ENCODE data around the gene PLXNB3.
"Not testable (repeated sequence)": the region's sequence is repeated elsewhere in the genome, so short reads cannot be mapped to it uniquely, and the experiment has no call there.

The PLXNB3 gene

DNA sequence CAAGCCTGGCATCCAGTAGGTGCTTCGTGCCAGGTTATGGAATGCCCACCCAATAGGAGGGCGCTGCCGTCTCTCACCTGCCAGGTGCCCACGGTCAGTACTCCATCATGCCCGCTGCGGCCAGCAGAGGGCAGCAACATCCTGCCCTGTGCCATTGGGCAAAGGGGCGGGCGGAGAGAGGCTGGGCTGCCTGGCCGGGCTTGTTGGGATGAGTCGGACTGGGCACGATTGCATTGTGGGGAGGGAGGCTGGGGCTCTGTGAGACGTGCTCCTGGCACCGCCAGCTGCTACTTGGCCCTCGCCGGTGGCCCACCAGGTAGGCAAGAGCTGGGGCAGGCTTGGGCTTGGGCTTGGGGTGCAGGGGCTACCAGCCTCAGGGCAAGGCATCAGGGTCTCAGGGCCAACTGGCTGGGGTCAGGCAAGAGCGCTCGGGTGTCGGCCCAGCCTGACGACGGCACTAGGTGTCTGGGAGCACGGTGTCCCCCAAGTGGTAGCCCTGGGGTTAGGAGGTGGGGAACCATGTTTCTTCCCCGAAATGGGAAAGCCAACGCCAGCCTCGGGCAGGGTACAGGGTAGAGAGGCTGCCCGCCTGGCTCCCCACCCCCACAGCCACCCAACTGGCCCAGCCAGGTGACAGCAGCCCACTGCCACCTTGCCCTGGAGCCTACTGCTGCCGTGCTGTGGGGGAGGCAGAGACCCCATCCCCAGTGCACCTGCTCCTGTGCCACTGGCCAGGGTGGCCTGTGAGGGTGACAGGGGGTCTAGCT is at the start of gene PLXNB3:
Gene PLXNB3 (plus strand): TSS at position 261 of the 767 bp plus-strand sequence. CDS start 1,287 bp downstream, outside the sequence.
- DNase-seq = peak; percentile 72

DNA sequence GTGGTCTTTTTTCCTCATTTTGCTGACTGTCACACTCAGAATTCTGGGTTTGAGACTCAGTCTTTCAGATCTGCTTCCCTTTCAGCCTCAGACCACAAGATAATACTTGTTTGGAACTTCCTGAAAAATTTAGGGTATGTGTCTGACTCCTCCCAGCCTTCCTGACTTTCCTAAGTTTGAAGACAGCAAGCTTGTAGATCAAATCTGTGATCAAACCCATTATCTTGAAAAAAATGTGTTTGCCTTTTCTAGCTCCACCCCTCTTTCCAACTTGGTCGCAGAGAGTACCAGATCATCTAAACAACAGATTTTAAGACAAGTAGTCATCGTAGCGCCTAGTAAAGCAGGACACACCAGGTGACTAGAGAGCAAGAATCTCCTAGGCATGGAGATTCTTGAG is 49.8 kb upstream of the PLXNB3 start:
- DNase-seq = no peak

DNA sequence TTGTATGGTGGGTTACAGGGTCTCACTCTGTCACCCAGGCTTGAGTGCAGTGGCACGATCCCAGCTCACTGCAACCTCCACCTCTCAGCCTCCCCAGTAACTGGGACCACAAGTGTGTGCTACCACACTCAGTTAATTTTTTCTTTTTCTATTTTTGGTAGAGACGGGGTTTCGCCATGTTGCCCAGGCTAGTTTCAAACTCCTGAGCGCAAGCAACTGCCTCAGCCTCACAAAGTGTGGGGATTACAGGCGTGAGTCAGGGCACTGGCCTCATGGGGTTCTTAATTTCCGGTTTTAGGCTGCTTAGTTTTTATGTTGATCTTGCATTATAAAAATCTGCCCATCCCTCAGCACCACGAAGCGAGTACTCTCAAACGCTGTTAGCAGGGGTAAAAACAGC is 46.6 kb upstream of the PLXNB3 start:
- DNase-seq = no peak

DNA sequence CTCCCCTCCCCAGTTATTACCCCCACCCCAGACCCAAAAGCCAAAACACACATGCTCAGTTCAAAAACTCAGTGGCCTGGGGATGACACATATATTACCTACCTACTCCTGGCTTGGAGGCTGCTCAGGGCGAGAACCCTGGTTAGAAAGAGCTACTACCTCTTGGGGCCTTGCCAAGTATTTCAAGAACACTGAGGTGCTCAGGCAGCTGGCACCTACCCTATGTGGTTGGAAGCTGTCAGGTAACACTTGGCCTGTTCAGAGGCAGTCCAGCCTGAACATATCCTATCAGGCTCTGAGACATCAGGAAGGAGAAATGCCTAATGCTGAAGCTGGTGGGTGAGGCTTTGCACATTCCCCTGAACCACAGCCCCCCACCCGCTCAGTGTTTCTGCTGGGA is 44.8 kb upstream of the PLXNB3 start:
- no peak for DNase-seq

DNA sequence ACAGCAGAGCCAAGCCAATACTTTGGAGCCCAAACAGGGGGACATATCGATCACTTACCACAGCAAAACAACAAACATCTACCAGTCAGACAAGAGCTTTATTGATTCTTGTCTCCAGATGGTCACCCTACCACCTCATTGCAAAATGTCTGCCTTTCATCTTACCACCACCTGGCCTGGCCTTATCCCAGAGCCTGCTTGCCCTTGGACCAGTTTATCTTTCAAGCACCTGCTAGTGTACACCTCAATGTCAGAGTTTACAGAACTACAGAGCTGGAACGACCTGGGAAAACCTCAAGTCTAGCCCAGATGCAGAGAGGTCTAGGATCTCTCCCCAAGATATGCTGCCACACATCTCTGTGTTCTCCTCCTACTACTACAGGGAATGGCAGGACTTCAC is 44.3 kb upstream of the PLXNB3 start:
- DNase-seq = no peak

DNA sequence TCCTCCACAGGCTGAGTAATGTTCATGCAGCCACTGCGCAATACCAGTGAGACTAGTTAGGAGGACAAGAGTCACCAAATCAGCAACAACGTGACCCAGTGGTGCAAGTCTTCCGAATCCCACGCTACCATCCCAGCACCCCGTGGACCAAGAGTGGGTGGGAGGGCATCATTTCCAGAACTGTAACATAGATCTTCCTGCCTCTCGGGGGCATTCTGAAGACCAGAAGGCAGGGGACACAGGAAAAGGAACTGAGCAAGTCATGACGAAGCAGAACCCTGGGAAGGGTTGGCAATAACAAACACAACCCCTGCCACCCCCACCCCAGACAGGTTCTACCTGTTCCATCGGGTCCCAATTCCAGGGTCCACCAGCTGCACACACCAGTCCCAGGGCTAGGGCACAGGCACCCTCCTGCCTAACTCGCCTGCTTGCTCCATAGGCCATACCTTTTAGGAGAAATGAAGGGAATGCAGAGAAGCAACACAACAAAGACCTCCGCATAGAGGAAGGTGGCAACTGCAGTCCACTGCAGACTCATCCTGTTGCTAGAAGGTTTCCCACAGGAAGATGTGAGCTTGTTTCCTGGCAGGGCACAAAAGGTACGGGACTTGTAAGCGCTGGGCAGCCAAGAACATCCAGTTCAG is 41.2 kb upstream of the PLXNB3 start:
- no peak for DNase-seq

DNA sequence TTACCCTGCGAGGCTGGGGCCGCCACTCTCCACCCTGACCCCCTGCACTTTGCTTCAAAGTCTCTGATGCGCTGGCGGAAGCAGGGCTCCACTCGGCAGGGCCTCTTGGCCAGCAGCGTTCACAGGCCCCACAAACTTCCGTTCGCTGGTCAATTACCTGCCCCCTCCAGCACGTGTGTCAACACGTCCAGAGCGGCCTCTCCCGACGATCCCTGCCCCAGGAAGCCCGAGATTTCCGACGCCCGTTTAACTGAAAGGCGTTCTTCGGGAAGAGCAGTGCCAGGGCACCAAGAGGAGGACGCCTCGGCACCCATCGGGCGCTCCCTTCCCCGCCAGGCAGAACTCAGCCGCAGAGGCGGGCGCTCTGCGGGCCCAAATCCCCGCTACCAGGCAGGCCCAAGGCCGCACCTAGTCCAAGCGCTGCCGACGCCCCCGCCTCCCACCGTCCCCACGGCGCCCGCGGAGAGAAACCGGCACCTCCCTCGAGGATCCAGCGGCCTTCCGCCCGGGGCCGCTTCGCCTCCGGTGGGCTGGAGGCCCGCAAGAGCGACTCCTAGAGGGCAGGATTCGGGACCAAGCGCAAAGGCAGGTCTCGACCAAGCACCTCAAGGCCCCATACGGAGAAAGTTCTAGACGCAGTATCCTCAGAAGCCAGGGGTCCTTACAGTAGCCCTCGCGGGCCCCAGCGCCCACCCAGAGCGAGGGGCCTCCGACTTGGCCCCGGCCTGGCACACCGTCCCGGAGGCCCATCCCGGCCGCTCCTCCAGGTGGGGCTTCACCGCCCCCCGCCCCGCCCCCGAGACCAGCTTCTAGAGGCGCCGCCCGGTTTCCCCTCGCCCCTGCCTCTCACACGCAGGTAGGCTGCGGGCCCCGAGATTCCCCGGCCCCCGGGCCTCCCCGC is 40.4 kb upstream of the PLXNB3 start:
- DNase-seq = no peak

DNA sequence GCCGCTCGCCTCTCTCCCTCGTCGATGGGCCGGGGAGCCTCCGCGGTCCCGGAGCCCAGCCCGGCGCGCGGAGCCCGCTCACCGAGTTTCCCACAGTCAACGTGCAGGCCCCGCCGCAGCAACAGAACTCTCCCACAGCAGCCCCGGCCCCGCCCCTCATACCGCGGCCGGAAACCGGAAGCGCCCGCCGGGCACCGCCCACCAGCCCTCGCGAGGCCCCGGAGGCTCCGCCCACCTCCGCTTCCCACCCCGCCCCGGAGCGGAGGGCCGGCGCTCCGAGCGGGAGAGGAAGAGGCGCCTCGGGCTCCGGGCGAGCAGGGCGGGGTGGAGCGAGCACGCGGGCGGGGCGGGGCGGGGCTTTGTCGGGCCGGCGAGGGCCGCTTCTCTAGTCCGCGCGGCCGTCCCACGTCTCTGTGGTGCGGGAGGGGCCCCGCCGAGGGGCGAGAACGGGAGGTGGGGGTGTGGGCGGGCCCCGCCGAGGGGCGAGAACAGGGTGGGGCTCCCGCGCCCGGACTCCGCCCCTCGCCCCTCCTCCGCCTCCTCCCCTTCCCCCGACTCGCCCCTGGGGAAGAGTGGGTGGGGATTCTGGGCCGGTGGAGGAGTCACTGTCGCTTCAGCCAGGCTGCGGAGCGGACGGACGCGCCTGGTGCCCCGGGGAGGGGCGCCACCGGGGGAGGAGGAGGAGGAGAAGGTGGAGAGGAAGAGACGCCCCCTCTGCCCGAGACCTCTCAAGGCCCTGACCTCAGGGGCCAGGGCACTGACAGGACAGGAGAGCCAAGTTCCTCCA is 39.6 kb upstream of the PLXNB3 start, which contains the start of the genes ABCD1 and BCAP31:
Gene ABCD1 (plus strand): TSS at position 605 of the 787 bp plus-strand sequence. CDS start 411 bp downstream, outside the sequence.
Gene BCAP31 (minus strand): TSS at position 136 of the 787 bp plus-strand sequence. CDS start 1,143 bp downstream, outside the sequence.
- DNase-seq = peak; percentile 88

DNA sequence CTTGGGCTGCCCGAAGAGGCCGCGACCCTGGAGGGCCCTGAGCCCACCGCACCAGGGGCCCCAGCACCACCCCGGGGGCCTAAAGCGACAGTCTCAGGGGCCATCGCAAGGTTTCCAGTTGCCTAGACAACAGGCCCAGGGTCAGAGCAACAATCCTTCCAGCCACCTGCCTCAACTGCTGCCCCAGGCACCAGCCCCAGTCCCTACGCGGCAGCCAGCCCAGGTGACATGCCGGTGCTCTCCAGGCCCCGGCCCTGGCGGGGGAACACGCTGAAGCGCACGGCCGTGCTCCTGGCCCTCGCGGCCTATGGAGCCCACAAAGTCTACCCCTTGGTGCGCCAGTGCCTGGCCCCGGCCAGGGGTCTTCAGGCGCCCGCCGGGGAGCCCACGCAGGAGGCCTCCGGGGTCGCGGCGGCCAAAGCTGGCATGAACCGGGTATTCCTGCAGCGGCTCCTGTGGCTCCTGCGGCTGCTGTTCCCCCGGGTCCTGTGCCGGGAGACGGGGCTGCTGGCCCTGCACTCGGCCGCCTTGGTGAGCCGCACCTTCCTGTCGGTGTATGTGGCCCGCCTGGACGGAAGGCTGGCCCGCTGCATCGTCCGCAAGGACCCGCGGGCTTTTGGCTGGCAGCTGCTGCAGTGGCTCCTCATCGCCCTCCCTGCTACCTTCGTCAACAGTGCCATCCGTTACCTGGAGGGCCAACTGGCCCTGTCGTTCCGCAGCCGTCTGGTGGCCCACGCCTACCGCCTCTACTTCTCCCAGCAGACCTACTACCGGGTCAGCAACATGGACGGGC is 38.8 kb upstream of the PLXNB3 start:
- no peak for DNase-seq

DNA sequence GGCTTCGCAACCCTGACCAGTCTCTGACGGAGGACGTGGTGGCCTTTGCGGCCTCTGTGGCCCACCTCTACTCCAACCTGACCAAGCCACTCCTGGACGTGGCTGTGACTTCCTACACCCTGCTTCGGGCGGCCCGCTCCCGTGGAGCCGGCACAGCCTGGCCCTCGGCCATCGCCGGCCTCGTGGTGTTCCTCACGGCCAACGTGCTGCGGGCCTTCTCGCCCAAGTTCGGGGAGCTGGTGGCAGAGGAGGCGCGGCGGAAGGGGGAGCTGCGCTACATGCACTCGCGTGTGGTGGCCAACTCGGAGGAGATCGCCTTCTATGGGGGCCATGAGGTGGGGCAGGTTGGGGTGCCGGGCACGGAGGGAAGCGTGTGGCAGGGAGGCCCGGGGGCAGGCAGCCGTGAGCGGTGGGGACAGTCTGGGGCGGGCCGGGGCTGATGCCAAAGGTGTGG is 38.2 kb upstream of the PLXNB3 start:
- no peak for DNase-seq

DNA sequence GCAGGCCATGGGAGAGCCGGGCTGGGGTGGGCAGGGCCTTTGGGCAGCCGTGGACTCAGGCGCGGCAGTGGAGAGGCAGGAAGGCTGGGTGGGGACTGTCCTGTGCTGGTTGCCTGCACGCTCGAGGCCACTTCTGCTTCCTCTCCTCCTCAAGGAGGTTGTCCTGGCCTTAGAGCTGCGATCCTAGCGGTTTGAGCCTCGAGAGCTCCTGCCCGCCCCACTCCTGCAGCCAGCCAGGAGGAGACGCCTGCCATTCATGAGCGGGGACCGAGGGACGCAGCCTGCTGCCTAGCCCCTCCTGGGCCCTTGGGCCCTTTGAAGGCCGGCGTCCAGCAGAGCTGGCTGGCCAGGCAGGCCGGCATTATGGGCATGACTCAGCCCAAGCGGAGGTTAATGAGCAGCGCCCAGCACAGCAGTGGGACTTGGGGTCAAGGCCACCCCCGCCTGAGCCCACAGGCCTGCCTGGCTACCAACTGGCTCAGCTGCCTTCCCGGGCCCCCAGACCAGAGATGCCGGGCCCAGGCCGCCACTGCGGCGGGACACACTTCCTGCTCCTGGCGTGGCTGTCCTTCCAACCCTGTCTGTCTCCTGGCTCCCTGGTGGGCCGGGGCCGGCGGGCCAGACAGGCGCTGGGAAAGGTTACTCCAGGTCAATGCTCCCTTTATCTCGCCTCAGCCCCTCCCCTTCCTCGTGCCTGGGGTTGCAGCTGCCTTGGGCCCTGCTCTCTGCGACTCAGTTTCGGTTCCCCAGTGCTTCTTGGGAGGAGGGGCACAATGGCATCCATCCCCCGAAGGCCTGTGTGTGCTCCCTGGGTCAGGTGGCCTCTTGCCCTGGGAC is 37.5 kb upstream of the PLXNB3 start:
- DNase-seq = no peak

DNA sequence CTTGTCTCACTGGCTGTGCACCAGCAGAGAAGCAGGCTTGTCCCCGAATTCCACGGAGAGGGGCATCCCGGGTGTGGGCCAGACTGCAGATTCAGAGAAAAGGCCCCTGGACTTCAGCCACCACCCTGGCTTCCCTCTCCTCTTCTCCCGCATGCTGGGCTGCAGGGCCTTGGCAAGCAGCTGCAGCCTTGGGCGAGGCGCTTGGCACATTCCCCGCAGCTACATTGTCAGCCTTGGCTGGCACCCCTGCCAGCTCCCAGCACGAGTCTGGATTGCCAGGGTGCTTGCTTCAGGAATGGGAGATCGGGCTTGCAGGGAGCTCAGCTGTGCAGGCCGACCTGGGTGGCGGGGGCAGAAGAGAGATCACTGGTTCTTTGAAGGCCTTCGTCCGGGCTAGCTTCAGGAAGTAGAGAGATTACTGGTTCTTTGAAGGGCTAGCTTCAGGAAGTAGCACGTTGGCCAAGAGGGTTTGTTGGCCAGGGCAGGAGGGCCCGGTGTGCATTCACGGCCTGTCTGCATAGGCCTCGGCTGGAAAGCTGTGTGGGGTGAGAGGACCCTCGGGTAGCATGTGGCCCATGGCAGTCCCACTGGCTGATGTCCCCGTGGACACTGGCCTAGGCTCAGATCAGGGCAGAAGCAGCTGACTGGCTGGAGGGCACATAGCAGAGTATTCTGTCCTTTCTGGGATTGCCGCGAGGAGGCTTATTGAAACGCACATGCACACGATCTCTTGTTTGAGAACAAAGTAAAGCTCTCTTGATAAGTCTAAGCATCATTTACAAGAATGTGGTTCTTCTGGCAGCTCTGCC is 36.7 kb upstream of the PLXNB3 start:
- DNase-seq = no peak

DNA sequence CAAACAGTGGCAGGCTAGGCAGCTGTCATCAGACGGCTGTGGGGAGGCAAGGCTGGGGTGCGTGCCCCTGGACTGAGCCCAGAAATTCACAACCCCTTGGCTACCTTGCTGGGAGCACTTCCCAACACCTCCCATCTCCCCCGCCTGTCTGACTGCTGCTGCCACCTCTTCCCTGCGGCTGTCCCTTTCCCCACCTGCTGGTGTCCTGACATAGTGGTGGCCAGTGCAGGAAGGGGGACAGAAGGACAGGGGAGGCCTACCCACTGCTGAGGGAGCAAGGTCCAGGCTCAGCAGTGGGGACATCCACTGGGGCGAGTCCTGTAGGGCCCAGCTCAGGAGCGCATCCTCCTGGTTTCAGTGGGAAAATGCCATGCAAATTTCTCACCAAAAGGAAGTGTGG is 36.0 kb upstream of the PLXNB3 start:
- no peak for DNase-seq

DNA sequence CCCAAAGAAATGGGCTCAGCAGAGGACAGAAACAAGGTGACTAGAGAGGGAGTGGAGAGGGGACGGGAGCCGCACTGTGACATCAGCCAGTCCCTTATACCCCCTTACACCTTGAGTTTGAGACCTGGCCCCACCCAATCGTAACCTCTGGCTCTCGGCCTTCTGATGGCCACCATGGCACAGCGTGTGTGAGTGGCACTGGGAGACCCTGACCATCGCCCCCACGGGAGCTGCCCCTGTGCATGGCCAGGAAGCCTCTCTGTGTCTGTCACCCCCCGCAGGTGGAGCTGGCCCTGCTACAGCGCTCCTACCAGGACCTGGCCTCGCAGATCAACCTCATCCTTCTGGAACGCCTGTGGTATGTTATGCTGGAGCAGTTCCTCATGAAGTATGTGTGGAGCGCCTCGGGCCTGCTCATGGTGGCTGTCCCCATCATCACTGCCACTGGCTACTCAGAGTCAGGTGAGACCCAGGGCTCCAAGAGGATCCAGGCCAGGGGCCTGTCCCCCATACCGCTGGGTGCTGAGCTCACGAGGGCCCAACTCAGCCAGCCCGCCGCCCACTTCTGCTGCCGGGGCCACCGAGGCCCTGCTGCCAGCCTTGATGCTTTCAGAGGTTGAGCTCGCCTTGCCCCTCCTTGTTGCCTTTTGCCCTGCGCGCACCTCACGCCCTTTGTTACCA is 35.0 kb upstream of the PLXNB3 start:
- no peak for DNase-seq

DNA sequence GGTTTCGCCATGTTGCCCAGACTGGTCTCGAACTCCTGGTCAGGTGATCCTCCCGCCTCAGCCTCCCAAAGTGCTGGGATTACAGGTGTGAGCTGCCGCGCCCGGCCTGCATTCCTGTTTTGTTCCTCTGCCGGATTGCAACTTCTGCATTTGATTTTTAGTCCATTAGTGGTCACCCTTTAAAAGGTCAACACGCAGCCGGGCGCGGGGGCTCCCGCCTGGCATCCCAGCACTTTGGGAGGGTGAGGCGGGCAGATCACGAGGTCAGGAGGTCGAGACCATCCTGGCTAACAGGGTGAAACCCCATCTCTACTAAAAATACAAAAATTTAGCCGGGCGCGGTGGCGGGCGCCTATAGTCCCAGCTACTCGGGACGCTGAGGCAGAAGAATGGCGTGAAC is 33.9 kb upstream of the PLXNB3 start:
- DNase-seq = not testable (repeated sequence)

DNA sequence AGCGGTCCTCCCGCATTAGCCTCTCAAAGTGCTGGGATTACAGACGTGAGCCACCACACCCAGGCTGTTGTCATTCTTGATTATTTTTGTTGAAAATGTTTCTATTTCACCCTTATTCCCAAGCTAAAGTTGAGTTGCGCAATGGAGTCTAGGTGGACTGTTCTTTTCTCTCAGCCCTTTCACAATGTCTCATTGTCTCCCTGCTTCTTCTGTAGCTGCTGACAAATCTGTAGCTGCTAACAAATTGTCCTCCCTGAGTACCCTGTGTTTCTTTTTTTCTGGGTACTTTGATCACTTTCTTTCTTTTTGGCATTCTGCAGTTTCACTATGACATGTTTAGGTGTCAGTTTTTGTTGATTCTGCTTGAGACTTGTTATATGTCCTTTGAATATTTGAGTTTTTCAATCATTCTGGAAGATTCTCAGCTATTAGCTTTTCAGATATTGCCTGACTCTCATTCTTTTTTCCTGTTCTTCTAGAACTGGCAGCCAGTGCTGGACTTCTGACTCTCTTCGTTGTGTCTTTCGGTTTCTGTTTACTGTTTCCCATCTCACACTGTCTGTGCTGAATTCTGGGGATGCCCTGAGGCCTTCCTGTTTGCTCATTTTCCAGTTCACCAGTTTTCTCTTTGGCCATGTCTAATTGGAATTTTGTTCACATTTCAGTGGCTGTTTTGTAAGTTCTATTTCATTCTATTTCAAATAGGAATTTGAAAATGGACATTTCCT is 32.8 kb upstream of the PLXNB3 start:
- no peak for DNase-seq

DNA sequence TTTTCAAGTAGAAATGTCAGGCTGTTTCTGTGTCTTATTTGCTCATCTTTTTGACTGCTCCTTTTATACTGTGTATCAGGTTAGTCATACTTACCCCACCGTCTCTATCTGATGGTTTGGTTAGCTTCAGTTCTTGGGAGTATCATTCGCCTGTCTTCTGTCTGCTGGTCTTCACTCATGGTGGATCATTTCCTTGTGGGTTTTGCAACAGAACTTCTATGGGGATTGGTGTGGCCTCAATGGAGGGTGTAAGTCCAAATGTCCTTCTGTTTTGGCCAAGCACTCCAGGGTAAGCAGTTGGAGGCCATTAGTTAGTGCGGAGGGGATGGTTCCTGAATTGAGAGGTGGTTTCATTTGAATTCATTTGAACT is 32.2 kb upstream of the PLXNB3 start:
- no peak for DNase-seq

DNA sequence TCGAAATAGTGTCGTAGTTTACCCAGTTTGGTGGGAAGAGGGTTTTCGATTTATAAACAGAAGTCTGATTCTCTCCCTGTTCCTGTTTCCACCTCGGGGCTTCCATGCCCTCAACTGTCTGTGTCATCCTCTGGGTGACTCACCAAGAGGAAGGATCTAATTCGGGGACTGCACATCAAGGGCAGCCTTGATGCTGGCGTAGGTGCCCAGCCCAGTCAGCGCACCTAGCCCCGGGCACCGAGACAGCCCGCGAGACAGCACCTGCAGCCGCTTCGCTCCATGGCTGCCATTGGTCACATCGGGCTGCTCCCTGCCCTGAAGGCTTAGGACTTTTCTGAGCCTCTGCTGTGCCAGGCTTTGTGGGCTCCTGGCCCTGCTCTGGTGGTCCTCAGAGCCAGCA is 31.6 kb upstream of the PLXNB3 start:
- no peak for DNase-seq
